OCI-LY1 (cell line): Measurements from ENCODE around the gene DYNC2H1.

ENCODE experiments used
- H2AFZ ChIP-seq: fragments of 200-600 bp; sonication (generic), shearing (Covaris generic); 2 replicates; pipeline ENCODE4 v1.6.0; 2014; ENCODE audit warnings: antibody characterized with exemption, mild to moderate bottlenecking, low read length
- H3F3A ChIP-seq: fragments of 200-600 bp; sonication (generic), shearing (Covaris generic); 2 replicates; pipeline ENCODE4 v1.6.0; 2014; ENCODE audit warnings: mild to moderate bottlenecking, antibody characterized with exemption, low read length, moderate library complexity; ENCODE audit not compliant: insufficient read depth
- H3K27ac ChIP-seq: fragments of 200-600 bp; sonication (generic); 2 replicates; pipeline ENCODE4 v1.5.1; 2014; ENCODE audit warnings: low read length, mixed run types, mild to moderate bottlenecking, low read depth; ENCODE audit not compliant: poor library complexity, severe bottlenecking
- H3K27me3 ChIP-seq: fragments of 200-600 bp; sonication (generic); 2 replicates; pipeline ENCODE4 v1.6.0; 2014; ENCODE audit warnings: antibody characterized with exemption, mild to moderate bottlenecking, low read length, moderate library complexity; ENCODE audit not compliant: insufficient read depth
- H3K36me3 ChIP-seq: fragments of 200-600 bp; sonication (generic); 2 replicates; pipeline ENCODE4 v1.6.1; 2014; ENCODE audit warnings: mild to moderate bottlenecking, antibody characterized with exemption, low read length, moderate library complexity, mixed read lengths; ENCODE audit not compliant: insufficient read depth
- H3K4me1 ChIP-seq: fragments of 200-600 bp; sonication (generic); 2 replicates; pipeline ENCODE4 v1.5.1; 2014; ENCODE audit warnings: mild to moderate bottlenecking, low read length, moderate library complexity; ENCODE audit not compliant: insufficient read depth, severe bottlenecking
- H3K4me2 ChIP-seq: fragments of 200-600 bp; sonication (generic), shearing (Covaris generic); 2 replicates; pipeline ENCODE4 v1.6.1; 2014; ENCODE audit warnings: low read length
- H3K4me3 ChIP-seq: fragments of 200-600 bp; sonication (generic); 2 replicates; pipeline ENCODE4 v1.5.1; 2014; ENCODE audit warnings: low read length, low read depth, mild to moderate bottlenecking, mixed read lengths; ENCODE audit not compliant: poor library complexity, severe bottlenecking
- H3K79me2 ChIP-seq: fragments of 200-600 bp; shearing (Covaris generic); 2 replicates; pipeline ENCODE4 v1.6.1; 2016; ENCODE audit warnings: mixed run types, low read length, mixed read lengths; ENCODE audit not compliant: insufficient read depth
- H3K9ac ChIP-seq: fragments of 200-600 bp; sonication (generic), shearing (Covaris generic); 2 replicates; pipeline ENCODE4 v1.6.1; 2014; ENCODE audit warnings: mild to moderate bottlenecking, low read length, mixed read lengths
- H3K9me2 ChIP-seq: fragments of 200-600 bp; sonication (generic), shearing (Covaris generic); 2 replicates; pipeline ENCODE4 v1.6.1; 2014; ENCODE audit warnings: low read depth, mild to moderate bottlenecking, low read length, mixed read lengths
- H3K9me3 ChIP-seq: fragments of 200-600 bp; shearing (Covaris generic); 2 replicates; pipeline ENCODE4 v1.6.1; 2014; ENCODE audit warnings: low read length, mixed read lengths
- H4K20me1 ChIP-seq: fragments of 200-600 bp; sonication (generic), shearing (Covaris generic); 2 replicates; pipeline ENCODE4 v1.6.0; 2016; ENCODE audit warnings: mild to moderate bottlenecking, low read length; ENCODE audit not compliant: insufficient read depth
- EZH2 ChIP-seq: fragments of 200-600 bp; sonication (generic), shearing (Covaris generic); IDR thresholded peaks from 2 replicates; pipeline ENCODE4 v1.8.0; 2017; ENCODE audit warnings: borderline replicate concordance, mixed run types, mild to moderate bottlenecking, antibody characterized with exemption, low read length, moderate library complexity, mixed read lengths
- TF ChIP-seq, protein P1 (sequence below): fragments of 200-600 bp; sonication (generic), shearing (Covaris generic); IDR thresholded peaks from 2 replicates; pipeline ENCODE4 v1.5.1; 2017; ENCODE audit warnings: mild to moderate bottlenecking, antibody characterized with exemption, low read length, moderate library complexity, mixed read lengths

The DYNC2H1 gene

DNA sequence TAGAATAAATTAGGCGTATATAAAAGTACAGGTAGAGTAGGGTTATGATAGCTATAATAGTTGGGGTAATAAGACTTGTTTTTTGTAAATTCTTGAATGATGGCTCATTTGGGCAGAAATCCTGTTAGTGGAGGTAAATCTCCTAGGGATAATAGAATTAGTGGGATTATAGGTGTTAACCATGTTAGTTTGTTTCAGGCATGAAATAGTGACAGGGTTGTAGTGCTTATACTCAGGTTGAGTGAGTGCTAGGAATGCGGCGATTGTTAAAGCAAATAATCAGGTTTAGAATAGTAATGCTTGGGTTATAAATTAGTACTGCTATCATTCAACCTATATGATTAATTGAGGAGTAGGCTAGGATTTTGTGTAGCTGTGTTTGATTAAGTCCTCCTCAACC lies 297.1 kb downstream of the DYNC2H1 start:
- TF ChIP-seq EZH2: no peak
- TF ChIP-seq, protein P1, sequence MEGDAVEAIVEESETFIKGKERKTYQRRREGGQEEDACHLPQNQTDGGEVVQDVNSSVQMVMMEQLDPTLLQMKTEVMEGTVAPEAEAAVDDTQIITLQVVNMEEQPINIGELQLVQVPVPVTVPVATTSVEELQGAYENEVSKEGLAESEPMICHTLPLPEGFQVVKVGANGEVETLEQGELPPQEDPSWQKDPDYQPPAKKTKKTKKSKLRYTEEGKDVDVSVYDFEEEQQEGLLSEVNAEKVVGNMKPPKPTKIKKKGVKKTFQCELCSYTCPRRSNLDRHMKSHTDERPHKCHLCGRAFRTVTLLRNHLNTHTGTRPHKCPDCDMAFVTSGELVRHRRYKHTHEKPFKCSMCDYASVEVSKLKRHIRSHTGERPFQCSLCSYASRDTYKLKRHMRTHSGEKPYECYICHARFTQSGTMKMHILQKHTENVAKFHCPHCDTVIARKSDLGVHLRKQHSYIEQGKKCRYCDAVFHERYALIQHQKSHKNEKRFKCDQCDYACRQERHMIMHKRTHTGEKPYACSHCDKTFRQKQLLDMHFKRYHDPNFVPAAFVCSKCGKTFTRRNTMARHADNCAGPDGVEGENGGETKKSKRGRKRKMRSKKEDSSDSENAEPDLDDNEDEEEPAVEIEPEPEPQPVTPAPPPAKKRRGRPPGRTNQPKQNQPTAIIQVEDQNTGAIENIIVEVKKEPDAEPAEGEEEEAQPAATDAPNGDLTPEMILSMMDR: no peak
- Histone ChIP-seq H3K9me2 (no peaks in the 10 kb centered on the region), H3K4me1 (no peaks in the 10 kb centered on the region), H3K9ac (no peak overlapping the region), H3K27ac (no peak overlapping the region), H3K79me2 (no peaks in the 10 kb centered on the region), H3K9me3 (no peaks in the 10 kb centered on the region), H3K27me3 (no peaks in the 10 kb centered on the region), H3K4me3 (no peak overlapping the region), H3F3A (no peaks in the 10 kb centered on the region), H3K4me2 (no peak overlapping the region), H4K20me1 (no peaks in the 10 kb centered on the region), H2AFZ (no peak overlapping the region), H3K36me3 (no peaks in the 10 kb centered on the region)

DNA sequence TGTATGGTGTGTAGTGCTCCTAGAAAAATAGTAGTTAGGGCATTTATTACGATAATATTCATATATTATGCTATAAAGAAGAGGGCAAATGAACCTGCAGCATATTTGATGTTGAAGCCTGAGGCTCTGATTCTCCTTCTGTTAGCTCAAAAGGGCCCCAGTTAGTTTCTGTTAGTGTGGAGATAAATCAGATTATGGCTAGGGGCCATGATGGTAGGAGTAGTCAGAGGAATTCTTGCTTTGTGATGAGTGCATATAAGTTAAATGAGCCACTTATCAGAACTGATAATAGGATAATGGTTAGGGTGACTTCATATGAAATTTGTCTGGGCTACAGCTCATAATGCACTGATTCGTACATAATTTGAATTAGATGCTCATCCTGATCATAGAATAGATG lies 298.4 kb downstream of the DYNC2H1 start:
- TF ChIP-seq EZH2: no peak
- no peak overlapping the region for H3K4me3 ChIP-seq
- H3K4me1 ChIP-seq: no peaks in the 10 kb centered on the region
- H3K9me3 ChIP-seq: no peaks in the 10 kb centered on the region
- H3K9ac ChIP-seq: no peak overlapping the region
- H4K20me1 ChIP-seq: no peaks in the 10 kb centered on the region
- H3K27me3 ChIP-seq: no peaks in the 10 kb centered on the region
- H2AFZ ChIP-seq: no peak overlapping the region
- H3K9me2 ChIP-seq: no peaks in the 10 kb centered on the region
- no peaks in the 10 kb centered on the region for H3F3A ChIP-seq
- H3K79me2 ChIP-seq: no peaks in the 10 kb centered on the region
- H3K27ac ChIP-seq: no peak overlapping the region
- H3K36me3 ChIP-seq: no peaks in the 10 kb centered on the region
- H3K4me2 ChIP-seq: no peak overlapping the region

DNA sequence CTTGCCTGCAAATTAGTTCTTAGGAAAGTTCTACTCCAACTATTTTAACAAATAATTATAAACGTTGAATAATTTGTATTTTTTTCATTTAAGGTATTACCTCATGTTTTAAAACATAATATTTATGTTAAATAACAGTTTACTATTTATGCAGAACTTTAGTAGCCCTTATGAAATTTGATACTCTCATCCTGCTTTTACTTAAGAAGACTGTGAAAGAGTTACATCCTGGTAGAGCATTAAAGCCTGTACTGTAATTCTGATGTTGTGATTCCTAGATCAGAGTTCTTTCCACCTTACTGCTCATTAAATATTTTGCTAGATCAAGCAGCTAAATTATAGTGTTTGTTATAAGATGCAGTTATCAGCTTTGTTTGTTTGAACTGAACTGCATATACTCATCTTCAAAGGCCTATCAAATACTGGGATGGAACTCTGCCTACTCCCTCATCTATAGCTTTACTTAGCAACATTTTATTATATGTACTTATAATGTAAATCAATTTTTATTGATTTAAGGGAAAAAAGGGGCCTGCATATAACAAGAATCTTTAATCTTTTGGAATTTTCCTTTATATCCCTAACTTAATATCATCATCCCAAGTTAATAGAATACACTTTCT lies 304.2 kb downstream of the DYNC2H1 start:
- H3K9me2 ChIP-seq: no peaks in the 10 kb centered on the region
- H3F3A ChIP-seq: no peaks in the 10 kb centered on the region
- H3K36me3 ChIP-seq: no peaks in the 10 kb centered on the region
- H3K4me1 ChIP-seq: no peaks in the 10 kb centered on the region
- no peaks in the 10 kb centered on the region for H3K27me3 ChIP-seq
- H2AFZ ChIP-seq: no peak overlapping the region
- H3K9ac ChIP-seq: no peak overlapping the region
- no peak overlapping the region for H3K27ac ChIP-seq
- no peaks in the 10 kb centered on the region for H4K20me1 ChIP-seq
- H3K9me3 ChIP-seq: no peaks in the 10 kb centered on the region
- no peak overlapping the region for H3K4me2 ChIP-seq
- H3K79me2 ChIP-seq: no peaks in the 10 kb centered on the region
- H3K4me3 ChIP-seq: no peak overlapping the region
- TF ChIP-seq, protein P1: no peak
- TF ChIP-seq EZH2: no peak

DNA sequence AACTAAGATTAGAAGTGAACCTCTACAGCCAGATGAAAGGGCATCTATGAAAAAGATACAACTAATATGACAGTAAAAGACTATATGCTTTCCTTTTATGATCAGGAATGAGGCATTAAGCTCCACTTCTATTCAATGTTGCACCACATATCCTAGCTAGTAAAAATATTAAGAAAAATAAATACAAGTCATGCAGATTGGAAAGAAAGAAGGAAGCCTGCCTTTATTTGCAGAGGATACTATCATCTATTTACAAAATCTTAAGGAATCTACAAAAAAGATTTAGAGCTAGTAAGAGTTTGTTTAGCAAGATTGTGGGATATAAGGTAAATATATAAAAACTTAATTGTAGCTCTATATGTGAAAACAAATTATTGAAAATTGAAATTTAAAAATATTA lies 308.8 kb downstream of the DYNC2H1 start:
- H2AFZ ChIP-seq: no peak overlapping the region
- no peaks in the 10 kb centered on the region for H3K36me3 ChIP-seq
- H3K9me2 ChIP-seq: no peaks in the 10 kb centered on the region
- H3K79me2 ChIP-seq: no peaks in the 10 kb centered on the region
- no peaks in the 10 kb centered on the region for H3K9me3 ChIP-seq
- no peaks in the 10 kb centered on the region for H3K27me3 ChIP-seq
- no peak overlapping the region for H3K27ac ChIP-seq
- TF ChIP-seq EZH2: no peak
- TF ChIP-seq, protein P1: no peak
- no peak overlapping the region for H3K4me3 ChIP-seq
- no peaks in the 10 kb centered on the region for H4K20me1 ChIP-seq
- no peak overlapping the region for H3K4me2 ChIP-seq
- H3K9ac ChIP-seq: no peak overlapping the region
- H3K4me1 ChIP-seq: no peaks in the 10 kb centered on the region
- H3F3A ChIP-seq: no peaks in the 10 kb centered on the region
